HEK293T (cell line): ENCODE results near the gene SCNN1G.

ENCODE experiments used
- NFRKB ChIP-seq: fragments of 450-650 bp; IDR thresholded peaks from 2 replicates; pipeline ENCODE4 v1.6.1; 2016; ENCODE audit warnings: mild to moderate bottlenecking, moderate library complexity
- SP1 ChIP-seq: fragments of 450-650 bp; IDR thresholded peaks from 2 replicates; pipeline ENCODE4 v1.6.1; 2017

- no peak for TF ChIP-seq SP1
- no peak for TF ChIP-seq NFRKB
Measured at GRCh38 chr16:23223368-23223767, 40.8 kb downstream of the SCNN1G start.
